GM12892 (cell line): ENCODE data around the gene KLKB1.

ENCODE experiments used
- POLR2A ChIP-seq: IDR thresholded peaks from 2 replicates; pipeline ENCODE4 v1.6.1; 2011; ENCODE audit warnings: low read depth, low read length, control low read depth
- POLR2AphosphoS5 ChIP-seq: IDR thresholded peaks from 2 replicates; pipeline ENCODE4 v1.6.1; 2011; ENCODE audit warnings: low read depth, low read length, control low read depth
- TAF1 ChIP-seq: IDR thresholded peaks from 2 replicates; pipeline ENCODE4 v1.6.1; 2011; ENCODE audit warnings: low read depth, mild to moderate bottlenecking, control low read depth, low read length, borderline replicate concordance

- TF ChIP-seq POLR2A (no peak), TAF1 (no peak), POLR2AphosphoS5 (no peak)
Measured at GRCh38 chr4:186255122-186255521, 27.8 kb downstream of the KLKB1 start.
